ENCODE results near the gene PHF21A. TPM values are rescaled to one million over a fixed set of nuclear protein-coding genes. Genes with fewer than 3 reads are reported as not detected.

The PHF21A gene
- total and polyA plus RNA-seq, 2 of the 8 experiments (the other 6 are each of a cell fraction or from before 2014, with no cell fraction given), result 17.6 to 40.3 TPM

DNA sequence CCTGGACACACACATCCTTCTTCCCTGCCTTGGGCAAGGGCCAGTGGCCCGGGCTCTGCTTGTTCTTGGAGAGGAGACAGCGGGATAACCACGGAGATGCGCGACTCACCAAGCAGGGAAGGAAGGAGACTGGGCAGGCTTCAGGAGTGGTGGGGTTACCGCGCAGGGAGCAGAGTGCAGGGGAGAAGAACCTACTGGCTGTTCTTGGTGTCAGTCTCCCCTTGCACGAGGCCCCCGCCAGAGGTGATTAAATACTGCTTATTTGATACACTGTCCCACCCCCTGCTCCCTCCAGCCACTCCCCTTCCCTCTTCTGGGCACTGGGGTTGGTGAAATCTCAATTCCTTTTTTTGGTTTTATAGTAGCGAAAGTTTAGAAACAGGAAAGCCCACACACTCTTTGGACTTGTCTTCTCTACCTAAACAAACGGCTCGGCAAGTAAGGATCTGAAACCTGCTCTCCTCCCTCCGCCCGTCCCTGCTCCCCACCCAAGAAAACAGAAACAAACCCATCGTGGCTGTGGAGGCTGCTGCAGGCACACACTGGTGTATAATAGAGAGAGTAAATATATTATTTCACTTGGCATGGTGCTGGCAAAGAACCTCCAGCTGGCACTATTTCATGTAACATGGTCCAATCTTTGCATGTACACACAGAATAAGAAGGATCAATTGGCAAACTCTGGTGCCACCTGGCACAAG lies 188.0 kb downstream of the PHF21A start (continued):
- TF ChIP-seq, protein P1, sequence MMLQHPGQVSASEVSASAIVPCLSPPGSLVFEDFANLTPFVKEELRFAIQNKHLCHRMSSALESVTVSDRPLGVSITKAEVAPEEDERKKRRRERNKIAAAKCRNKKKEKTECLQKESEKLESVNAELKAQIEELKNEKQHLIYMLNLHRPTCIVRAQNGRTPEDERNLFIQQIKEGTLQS (IDR thresholded peaks at IDR 0.05; ENCODE audit: insufficient read depth, low read depth, low read length), result no peak
- TF ChIP-seq SP4 (IDR thresholded peaks at IDR 0.05; ENCODE audit: low read length), result no peak
- no peak for TF ChIP-seq CTBP2 (IDR thresholded peaks at IDR 0.05; ENCODE audit: borderline replicate concordance, insufficient read depth, insufficient read length, low read length)
- no peak for TF ChIP-seq CBX5 (IDR thresholded peaks at IDR 0.05; ENCODE audit: low read depth, low read length)
